ENCODE measurements around the gene MTOR.

MTOR gene

DNA sequence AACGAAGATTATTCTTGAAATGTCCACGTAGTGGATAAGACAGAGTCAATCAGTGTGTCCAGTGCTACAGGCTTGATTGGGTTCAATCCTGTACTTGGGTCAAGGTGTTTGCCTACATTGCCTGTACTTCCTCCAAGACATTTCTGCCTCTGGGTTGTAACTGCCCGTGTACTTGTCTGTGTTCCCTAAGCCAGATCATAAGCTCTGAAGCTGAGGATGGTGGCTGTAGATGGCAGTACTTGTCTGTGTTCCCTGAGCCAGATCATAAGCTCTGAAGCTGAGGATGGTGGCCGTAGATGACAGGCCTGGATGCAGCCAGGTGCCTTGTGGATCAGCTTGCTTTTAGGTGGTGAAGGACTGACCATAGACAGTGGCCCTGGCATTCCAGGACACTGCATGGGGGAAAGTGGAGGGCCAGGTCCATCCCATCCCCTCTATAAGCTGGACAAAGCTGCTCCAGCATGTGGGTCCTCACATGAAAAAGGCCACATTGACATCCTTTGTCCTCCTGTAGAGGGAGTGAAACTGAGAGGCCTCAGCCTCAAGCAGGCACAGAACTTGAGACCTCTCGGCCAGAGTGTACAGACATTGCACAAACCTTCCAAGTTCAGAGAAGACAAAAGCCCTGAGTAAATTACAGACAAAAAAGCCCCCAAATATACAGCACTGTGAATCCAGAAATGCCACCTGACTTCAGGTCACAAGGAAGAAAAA is 200.5 kb downstream of the MTOR start:
- no peak for DNase-seq (ENCODE audit: low spot score)

DNA sequence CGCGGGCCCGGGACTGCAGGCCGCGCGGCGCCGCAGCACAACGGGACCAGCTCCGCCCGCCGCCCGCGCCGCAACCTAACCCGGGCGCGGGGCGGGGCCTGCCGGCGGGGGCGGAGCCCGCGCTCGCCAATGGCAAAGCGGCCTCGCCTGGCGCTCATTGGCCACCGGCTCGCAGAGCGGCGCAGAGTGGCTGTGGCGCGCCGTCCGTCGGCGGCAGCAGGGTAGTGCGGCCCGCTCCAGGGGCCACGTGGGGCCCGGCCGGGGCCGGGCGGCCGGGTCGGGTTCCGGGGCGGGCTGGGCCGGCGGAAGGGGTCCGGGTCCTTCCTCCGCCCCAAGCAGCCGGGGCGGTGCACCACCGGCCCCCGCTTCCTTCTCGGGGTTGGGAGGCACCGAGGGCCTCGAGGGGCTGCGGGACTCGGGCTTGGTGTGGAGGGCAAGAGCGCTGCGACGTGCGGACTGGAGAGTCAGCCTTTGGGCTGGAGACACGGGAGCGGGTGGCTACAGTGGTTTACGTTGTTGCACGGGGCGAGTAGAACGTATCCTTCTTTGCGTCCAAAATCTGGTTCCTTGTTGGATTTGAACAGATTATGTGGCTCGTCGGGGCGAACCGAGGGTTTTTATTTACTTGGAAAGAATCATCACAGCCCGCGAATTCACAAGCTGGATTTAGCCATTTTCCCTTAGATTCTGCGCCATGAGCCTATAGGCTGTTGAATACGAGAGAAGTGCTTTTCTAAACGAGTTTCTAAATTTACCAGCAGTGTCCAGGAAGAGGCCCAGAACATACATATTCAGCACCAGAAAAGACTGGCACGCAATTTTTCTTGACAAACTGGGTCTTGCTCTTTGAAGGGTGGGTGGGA is 202.2 kb downstream of the MTOR start, which contains the start of gene SRM:
SRM (minus strand) TSS at position 51 of the 863 bp plus-strand sequence. CDS start 75 bp downstream, outside the sequence.
- DNase-seq (ENCODE audit: low spot score), result peak; percentile 87

DNA sequence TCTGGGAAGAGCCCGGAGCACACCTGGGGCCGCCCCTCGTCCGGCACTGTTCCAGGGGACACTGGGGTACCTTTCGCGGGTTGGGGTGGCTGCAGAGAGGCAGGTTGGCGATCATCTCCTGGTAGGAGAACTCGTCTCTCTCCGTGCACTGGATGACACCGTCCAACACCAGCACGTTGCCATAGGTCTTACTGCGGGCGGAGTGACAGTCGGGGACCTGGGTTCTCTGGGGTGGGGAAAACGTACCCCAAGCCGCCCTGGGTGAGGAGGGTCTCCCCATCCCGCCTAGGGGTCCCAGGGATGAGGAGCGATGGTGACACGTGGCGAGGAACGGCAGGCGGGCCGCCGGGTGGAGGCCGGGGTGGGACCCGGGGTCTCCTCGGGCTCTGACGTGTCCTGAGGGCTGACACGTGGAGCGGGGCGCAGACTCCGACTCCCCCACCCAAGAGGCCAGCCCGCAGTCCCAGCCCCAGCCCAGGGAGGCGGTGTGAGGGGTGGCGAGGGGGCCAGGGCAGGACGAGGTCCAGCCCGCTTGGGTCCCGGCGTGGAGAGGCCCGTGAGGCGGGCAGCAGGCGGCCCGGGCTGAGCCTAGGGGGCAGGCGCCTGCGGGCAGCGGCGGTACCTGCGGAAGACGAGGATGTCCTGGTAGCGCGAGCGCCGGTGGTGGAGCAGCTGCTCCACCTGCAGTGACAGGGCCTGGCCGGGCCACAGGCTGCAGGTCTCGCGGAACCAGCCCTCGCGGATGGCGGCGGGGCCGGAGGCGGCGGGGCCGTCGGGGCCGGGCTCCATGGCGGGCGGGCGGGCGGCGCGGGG is 203.0 kb downstream of the MTOR start:
- DNase-seq (ENCODE audit: low spot score), result no peak

DNA sequence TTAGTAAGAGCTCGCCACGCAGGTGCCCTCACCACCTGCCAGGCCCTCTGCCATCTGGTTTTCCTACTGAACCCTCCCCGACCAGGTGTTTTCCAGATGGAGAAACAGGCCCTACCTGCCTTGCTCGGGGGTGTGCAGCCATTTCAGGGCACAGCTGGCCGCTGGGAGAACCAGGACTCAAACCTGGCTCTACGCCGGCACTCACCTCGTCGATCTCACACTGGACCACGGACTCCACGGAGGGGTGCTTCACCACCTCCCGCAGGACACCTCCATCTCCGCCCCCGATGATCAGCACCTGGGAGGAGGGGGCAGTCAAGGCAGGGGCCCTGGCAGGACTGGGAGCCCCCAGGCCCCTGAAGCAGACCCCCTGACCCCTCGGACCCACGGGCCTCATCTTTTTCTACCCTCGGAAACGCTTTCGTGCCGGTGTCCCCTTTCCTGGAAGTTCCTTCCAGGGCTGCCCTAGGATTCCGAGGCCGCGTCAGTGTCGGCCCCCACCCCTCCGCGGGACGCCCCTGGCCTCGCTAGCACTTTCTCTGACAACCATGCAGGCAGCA is 203.7 kb downstream of the MTOR start:
- DNase-seq (ENCODE audit: low spot score), result no peak

DNA sequence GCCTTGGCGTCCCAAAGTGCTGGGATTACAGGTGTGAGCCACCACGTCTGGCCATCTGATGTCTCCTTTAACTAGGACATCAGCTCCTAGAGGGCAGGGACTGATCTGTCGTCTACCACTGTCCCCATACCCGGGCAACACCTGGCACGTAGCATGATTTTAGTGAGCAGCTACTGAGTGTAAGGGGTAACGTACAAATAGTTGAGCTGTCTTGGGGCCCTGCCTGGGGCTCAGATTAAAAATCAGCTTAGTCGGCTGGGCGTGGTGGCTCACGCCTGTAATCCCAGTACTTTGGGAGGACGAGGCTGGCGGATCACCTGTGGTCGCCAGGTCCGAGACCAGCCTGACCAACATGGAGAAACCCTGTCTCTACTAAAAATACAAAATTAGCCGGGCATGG is 204.3 kb downstream of the MTOR start:
- DNase-seq (ENCODE audit: low spot score), result no peak

DNA sequence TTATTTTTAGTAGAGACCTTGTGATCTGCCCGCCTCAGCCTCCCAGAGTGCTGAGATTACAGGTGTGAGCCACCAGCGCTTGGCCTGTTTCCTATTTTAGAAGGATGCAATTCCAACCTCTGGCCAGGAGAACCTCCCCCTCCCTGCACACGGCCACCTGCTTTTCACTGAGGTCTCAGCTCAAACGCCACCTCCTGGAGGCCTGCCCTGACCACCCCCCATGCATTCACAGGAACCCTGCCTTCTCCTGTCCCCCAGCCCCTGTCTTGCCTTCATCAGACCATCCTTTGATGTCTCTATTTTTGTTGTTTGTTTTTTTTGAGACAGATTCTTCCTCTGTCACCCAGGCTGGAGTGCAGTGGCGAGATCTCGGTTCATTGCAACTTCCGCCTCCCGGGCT is 204.9 kb downstream of the MTOR start:
- DNase-seq (ENCODE audit: low spot score), result no peak
